Muscle layer of duodenum (tissue), 2 donors: Measurements from ENCODE around the gene FAM53B.

Source experiments
- H3K27ac ChIP-seq: one replicate; pipeline ENCODE4 v1.7.0; 2013; ENCODE audit warnings: mild to moderate bottlenecking, low read length
- H3K27me3 ChIP-seq: one replicate; pipeline ENCODE4 v1.7.0; 2013; ENCODE audit warnings: low read depth, mild to moderate bottlenecking, control low read depth, low read length
- H3K36me3 ChIP-seq, 2 donors: one replicate each; pipeline ENCODE4 v1.7.0; 2013; ENCODE audit warnings: low read length in 2 of 2, control low read depth in 1 of 2, mild to moderate bottlenecking in 1 of 2; ENCODE audit not compliant: insufficient read depth in 2 of 2, control insufficient read depth in 1 of 2
- H3K4me1 ChIP-seq, 2 donors: one replicate each; pipeline ENCODE4 v1.7.0; 2013; ENCODE audit warnings: low read length in 2 of 2, mild to moderate bottlenecking in 2 of 2, control low read depth in 1 of 2, moderate library complexity in 1 of 2; ENCODE audit not compliant: insufficient read depth in 2 of 2, control insufficient read depth in 1 of 2
- H3K4me3 ChIP-seq, 2 donors: one replicate each; pipeline ENCODE4 v1.7.0; 2013; ENCODE audit warnings: low read length in 2 of 2, low read depth in 1 of 2, mild to moderate bottlenecking in 1 of 2
- H3K9me3 ChIP-seq, 2 donors: one replicate each; pipeline ENCODE4 v1.7.0; 2013; ENCODE audit warnings: low read length in 2 of 2, control low read depth in 1 of 2, mild to moderate bottlenecking in 1 of 2; ENCODE audit not compliant: control insufficient read depth in 1 of 2
- donor health status: healthy.

Gene FAM53B

GRCh38 chr10:124713679-124714255, 30.4 kb downstream of the FAM53B start:
- no peaks in the 10 kb centered on the region for H3K27me3 ChIP-seq
- H3K4me3 ChIP-seq = no peak overlapping the region
- H3K27ac ChIP-seq = no peak overlapping the region
- H3K9me3 ChIP-seq = no peaks in the 10 kb centered on the region
- H3K36me3 ChIP-seq = no peaks in the 10 kb centered on the region
- peaks cover 26 to 66% of the 10 kb centered on the region in 2 donors for H3K4me1 ChIP-seq

DNA sequence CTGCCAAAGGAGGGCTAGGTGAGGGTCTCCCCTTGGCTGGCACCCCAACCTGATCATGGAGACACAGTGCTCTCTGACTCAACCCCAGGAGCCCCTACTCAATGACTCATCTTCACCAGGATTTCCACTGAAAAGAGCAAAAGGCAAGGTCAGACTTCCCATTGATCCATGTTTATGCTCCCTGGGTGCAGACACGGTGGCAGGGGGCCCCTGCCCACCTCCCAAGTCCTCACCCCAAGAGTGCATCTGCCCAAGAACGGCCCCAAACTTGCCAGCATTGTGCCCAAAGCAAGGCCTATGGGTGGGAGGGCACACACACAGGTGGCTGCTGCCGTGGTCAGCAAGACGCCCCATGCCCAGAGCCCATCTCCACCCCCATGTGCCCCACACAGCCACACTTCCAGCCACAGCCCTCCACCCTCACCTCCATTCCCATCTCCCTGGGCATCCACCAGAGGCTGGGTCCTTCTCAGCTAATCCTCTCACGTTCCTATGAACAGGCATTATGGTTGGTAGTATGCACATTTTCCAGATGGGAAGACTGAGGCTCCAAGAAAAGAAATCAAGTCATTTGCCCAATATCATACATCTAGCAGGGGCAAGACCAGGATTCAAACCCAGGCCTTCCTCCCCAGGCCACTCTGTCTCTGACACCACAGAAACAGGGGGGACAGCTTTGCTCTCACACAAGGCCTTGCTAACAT, 31.3 kb downstream of the FAM53B start:
- H3K4me1 ChIP-seq = peaks cover 26 to 66% of the 10 kb centered on the region in 2 donors
- no peaks in the 10 kb centered on the region for H3K27me3 ChIP-seq
- H3K4me3 ChIP-seq = no peak overlapping the region
- H3K36me3 ChIP-seq = no peaks in the 10 kb centered on the region
- no peak overlapping the region for H3K27ac ChIP-seq
- no peaks in the 10 kb centered on the region for H3K9me3 ChIP-seq

DNA sequence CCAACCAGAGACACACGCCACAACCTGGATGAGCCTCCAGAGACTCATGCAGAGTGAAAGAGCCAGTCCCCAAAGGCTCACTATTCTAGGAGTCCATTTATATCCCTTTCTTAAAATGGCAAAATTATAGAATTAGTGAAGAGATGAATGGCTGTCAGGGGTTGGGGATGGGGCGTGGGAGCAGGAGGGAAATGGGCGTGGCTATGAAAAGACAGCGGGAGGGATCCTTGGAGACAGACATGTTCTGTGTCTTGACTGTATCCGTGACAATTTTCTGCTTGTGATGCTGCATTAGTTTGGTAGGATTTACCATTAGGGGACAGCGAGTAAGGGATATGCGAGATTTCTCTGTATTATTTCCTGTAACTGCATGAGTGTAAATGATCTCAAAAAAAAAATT, 33.0 kb downstream of the FAM53B start:
- H3K27me3 ChIP-seq = no peaks in the 10 kb centered on the region
- H3K36me3 ChIP-seq = no peaks in the 10 kb centered on the region
- no peak overlapping the region for H3K4me3 ChIP-seq
- peaks cover 33 to 70% of the 10 kb centered on the region in 2 donors for H3K4me1 ChIP-seq
- no peaks in the 10 kb centered on the region for H3K9me3 ChIP-seq
- H3K27ac ChIP-seq = no peak overlapping the region

DNA sequence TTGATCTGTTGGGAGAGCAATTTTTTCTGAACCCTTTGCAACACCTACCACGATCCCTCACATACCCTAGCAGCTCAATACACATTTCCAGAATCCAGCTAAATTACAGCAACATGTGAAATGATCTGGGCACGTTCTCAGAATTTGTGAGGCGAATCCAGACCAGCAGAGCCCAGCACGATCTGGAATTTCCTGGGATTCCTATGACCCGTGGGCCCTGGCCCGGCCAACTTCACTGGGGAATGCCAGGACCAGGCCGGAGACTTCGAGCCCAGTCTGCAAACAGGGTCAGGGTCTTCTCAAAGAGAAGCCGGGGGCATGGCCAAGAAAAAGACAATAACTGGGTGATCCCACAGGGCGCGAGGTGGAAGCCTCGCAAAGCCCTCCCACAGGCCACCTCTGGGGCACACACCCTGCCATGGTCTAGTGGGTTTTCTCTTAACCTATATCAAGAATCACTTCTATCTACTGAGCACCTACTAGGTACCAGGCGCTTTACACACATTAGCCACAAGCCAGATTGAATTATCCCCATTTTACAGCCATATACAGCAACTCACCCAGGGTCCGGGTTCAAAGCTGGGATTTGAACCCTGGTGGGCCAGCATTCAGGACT, 33.8 kb downstream of the FAM53B start:
- Histone ChIP-seq H3K27ac (no peak overlapping the region), H3K4me3 (no peak overlapping the region), H3K4me1 (peaks cover 28 to 67% of the 10 kb centered on the region in 2 donors)

GRCh38 chr10:124709861-124710260, 34.3 kb downstream of the FAM53B start:
- H3K27me3 ChIP-seq = no peaks in the 10 kb centered on the region
- peaks cover 28 to 64% of the 10 kb centered on the region in 2 donors for H3K4me1 ChIP-seq
- no peaks in the 10 kb centered on the region for H3K9me3 ChIP-seq
- peaks cover under 1 to 5% of the 10 kb centered on the region in 2 donors for H3K36me3 ChIP-seq
- H3K4me3 ChIP-seq = no peak overlapping the region
- H3K27ac ChIP-seq = no peak overlapping the region

More for the DNA sequence above, 33.8 kb downstream of the FAM53B start:
- H3K9me3 ChIP-seq = no peaks in the 10 kb centered on the region
- peaks cover 0 to under 1% of the 10 kb centered on the region in 2 donors for H3K36me3 ChIP-seq
- no peaks in the 10 kb centered on the region for H3K27me3 ChIP-seq

DNA sequence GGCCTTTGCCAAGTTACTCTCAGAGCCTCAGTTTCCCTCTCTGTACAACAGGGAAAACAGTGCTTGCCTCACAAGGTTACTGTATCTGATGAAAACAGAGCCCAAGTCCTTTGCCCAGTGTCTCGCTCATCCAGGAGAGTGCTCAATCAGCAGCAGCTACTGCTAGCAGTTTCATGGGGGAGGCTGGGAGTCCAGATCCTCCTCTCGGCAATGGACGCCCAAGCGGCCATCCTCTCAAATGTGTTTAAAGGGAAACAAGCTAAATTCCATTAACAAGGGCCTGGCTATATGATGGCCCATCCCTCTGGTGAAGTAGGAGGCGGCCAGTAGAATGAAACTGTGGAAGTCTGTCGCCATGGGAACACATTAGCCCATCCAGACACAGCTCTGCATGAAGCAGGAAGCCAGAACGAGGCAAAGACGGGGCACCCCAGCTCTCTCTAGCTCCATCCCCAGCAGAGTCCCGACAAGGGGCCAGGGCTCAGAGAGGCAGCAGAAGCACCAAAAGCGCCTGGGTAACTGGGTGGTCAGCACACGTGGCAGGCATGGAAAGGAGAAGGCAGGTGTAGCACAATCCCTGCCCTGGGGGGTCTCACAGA, 35.2 kb downstream of the FAM53B start:
- H3K4me3 ChIP-seq = no peak overlapping the region
- no peaks in the 10 kb centered on the region for H3K27me3 ChIP-seq
- H3K4me1 ChIP-seq = peaks cover 28 to 69% of the 10 kb centered on the region in 2 donors
- peaks cover 5 to 9% of the 10 kb centered on the region in 2 donors for H3K36me3 ChIP-seq
- H3K27ac ChIP-seq = peak overlapping the region; percentile 45
- no peaks in the 10 kb centered on the region for H3K9me3 ChIP-seq

DNA sequence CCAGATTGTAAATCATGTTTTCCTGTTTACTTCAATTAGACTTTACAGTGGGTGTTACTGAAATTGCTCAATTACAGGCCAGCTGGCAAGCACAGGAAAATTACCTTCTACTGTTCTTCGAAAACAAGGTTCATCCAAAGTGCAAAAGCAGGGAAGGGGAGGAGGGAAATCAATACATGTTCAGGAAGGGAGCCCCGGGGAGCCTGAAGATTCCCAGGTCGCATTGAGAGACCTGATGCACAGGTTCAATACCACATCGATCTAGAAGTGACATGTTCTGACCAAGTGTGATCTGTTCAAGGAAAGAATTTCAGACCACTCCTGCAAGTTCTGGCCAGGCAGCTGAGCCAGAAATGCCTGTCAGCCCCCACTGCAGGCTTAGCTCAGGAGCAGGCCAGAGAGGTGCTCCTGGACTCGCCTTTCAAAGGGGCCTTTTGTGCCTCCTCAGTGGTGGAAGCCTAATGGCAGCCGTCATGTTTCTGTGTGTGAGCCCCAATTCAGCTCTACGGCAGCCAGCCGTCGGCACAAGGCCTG, 35.9 kb downstream of the FAM53B start:
- Histone ChIP-seq H3K4me3 (no peak overlapping the region), H3K36me3 (peaks cover 5 to 9% of the 10 kb centered on the region in 2 donors), H3K27ac (peak overlapping the region; percentile 45)

DNA sequence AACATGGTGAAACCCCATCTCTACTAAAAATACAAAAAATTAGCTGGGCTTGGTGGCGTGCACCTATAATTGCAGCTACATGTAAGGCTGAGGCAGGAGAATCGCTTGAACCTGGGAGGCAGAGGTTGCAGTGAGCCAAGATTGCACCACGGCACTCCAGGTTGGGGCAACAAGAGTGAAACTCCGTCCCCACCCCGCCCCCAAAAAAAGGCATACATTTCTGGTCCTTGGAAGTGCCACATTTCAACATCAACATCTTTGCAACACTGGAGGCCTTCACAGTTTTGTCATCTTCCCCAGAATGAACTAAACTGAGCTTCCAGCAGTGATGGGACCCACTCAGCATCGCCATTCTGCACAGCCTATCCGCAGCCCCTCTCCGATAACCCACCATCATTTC, 36.6 kb downstream of the FAM53B start:
- Histone ChIP-seq H3K4me3 (no peak overlapping the region), H3K27ac (peak overlapping the region; percentile 45), H3K9me3 (no peaks in the 10 kb centered on the region), H3K4me1 (peaks cover 39 to 70% of the 10 kb centered on the region in 2 donors), H3K27me3 (no peaks in the 10 kb centered on the region), H3K36me3 (peaks cover 5 to 9% of the 10 kb centered on the region in 2 donors)

More for the DNA sequence above, 35.9 kb downstream of the FAM53B start:
- H3K27me3 ChIP-seq = no peaks in the 10 kb centered on the region
- H3K4me1 ChIP-seq = peaks cover 34 to 69% of the 10 kb centered on the region in 2 donors
- H3K9me3 ChIP-seq = no peaks in the 10 kb centered on the region

- H3K27me3 ChIP-seq = no peaks in the 10 kb centered on the region
- no peaks in the 10 kb centered on the region for H3K9me3 ChIP-seq
- H3K27ac ChIP-seq = no peak overlapping the region
- H3K36me3 ChIP-seq = peaks cover 5 to 9% of the 10 kb centered on the region in 2 donors
- peaks cover 42 to 74% of the 10 kb centered on the region in 2 donors for H3K4me1 ChIP-seq
- H3K4me3 ChIP-seq = no peak overlapping the region
Observed at GRCh38 chr10:124707144-124707467, 37.1 kb downstream of the FAM53B start.

GRCh38 chr10:124706462-124707143, 37.6 kb downstream of the FAM53B start:
- Histone ChIP-seq H3K4me3 (no peak overlapping the region), H3K9me3 (no peaks in the 10 kb centered on the region), H3K4me1 (peaks cover 47 to 79% of the 10 kb centered on the region in 2 donors), H3K27me3 (no peaks in the 10 kb centered on the region), H3K27ac (no peak overlapping the region), H3K36me3 (peaks cover 5 to 9% of the 10 kb centered on the region in 2 donors)
